PFSK-1 (cell line): Measurements from ENCODE around the gene OR5L1.

Experiments used
- FOXP2 ChIP-seq: optimal IDR thresholded peaks from 2 replicates; pipeline ENCODE3; 2011; ENCODE audit warnings: borderline replicate concordance, control low read depth, inconsistent platforms; ENCODE audit not compliant: insufficient read depth; ENCODE audit errors: extremely low read length, extremely low read depth
- POLR2AphosphoS5 ChIP-seq: IDR thresholded peaks from 2 replicates; pipeline ENCODE4 v1.6.1; 2012; ENCODE audit warnings: low read depth, mild to moderate bottlenecking, control low read depth, low read length, moderate library complexity
- REST ChIP-seq, 2 experiments: IDR thresholded peaks; 2 replicates each; pipeline versions ENCODE4 v1.6.1 to v1.8.0; 2011 to 2012; ENCODE audit warnings: low read depth in 2 of 2, low read length in 2 of 2, control low read depth in 1 of 2, inconsistent platforms in 1 of 2, mild to moderate bottlenecking in 1 of 2, moderate library complexity in 1 of 2; ENCODE audit not compliant: insufficient read depth in 1 of 2
- SIN3A ChIP-seq: IDR thresholded peaks from 2 replicates; pipeline ENCODE4 v1.6.1; 2012; ENCODE audit warnings: mild to moderate bottlenecking, low read length, moderate library complexity, borderline replicate concordance; ENCODE audit not compliant: insufficient read depth
- TAF1 ChIP-seq: IDR thresholded peaks from 2 replicates; pipeline ENCODE4 v1.6.1; 2012; ENCODE audit warnings: low read length, control low read depth, borderline replicate concordance; ENCODE audit not compliant: insufficient read depth

The OR5L1 gene

DNA sequence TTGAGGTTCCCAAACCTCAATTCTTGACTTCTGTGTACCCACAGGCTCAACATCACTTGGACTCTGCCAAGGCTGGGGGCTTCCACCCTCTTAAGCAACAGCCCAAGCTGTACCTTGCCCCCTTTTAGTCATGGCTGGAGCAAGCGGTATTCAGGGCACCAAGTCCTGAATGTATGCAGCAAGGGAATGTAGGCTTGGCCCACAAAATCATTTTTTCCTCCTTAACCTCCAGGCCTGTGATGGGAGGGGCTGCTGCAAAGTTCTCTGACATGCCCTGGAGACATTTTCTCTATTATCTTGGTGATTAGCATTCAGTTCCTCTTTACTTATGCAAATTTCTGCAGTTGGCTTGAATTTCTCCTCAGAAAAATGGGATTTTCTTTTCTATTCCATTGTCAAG, 4.9 kb upstream of the OR5L1 start:
- TF ChIP-seq TAF1 (no peak), REST (IDR thresholded peaks at IDR 0.05; ENCODE audit: insufficient read depth in 1 of 2, low read depth in 2 of 2, low read length in 2 of 2) (no peak), SIN3A (no peak), FOXP2 (no peak), POLR2AphosphoS5 (no peak)

DNA sequence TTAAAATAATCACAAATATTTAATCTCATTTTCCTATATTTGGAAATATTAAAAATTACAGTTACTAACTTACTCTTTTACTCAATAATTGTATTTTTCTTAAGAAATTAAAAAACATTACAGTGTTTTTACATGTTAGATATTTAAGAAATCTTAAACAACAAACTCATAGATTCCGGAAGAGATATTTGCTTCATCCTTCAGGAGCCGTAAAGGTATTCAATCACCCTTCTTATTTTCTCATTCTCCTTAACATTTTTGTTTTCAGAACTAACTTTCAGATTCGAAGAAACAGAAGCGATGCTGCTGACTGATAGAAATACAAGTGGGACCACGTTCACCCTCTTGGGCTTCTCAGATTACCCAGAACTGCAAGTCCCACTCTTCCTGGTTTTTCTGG, 8.2 kb downstream of the OR5L1 start, which contains the start of gene OR5D18:
Gene OR5D18, plus strand, starts transcription at position 301 of the 400 bp plus-strand sequence. Its CDS starts 0 bp downstream, at position 301.
- TF ChIP-seq SIN3A = no peak
- TF ChIP-seq TAF1 = no peak
- no peak for TF ChIP-seq REST (IDR thresholded peaks at IDR 0.05; ENCODE audit: insufficient read depth in 1 of 2, low read depth in 2 of 2, low read length in 2 of 2)
- TF ChIP-seq FOXP2 = no peak
- TF ChIP-seq POLR2AphosphoS5 = no peak

DNA sequence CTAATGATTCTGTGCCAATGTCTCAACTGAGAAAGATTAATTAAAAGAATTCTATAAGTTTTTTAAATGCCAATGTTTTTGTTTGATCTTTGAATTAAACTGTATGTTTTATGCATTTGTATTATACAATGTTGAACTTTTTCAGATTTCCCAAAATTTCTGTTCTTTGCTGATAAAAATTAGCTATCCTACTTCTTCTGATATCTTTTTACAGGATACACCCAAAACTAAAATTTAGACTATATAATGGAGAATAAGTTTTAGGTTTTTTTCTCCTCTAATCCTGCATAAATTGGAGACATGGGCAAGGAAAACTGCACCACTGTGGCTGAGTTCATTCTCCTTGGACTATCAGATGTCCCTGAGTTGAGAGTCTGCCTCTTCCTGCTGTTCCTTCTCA, 15.8 kb downstream of the OR5L1 start, which contains the start of gene OR5L2:
Gene OR5L2, plus strand, starts transcription at position 301 of the 400 bp plus-strand sequence. Its CDS starts 0 bp downstream, at position 301.
- no peak for TF ChIP-seq TAF1
- TF ChIP-seq SIN3A = no peak
- TF ChIP-seq POLR2AphosphoS5 = no peak
- no peak for TF ChIP-seq REST (IDR thresholded peaks at IDR 0.05; ENCODE audit: insufficient read depth in 1 of 2, low read depth in 2 of 2, low read length in 2 of 2)
- TF ChIP-seq FOXP2 = no peak

GRCh38 chr11:55838452-55838851, 27.3 kb downstream of the OR5L1 start, which contains the start of gene OR5D16:
TSS of gene OR5D16 (plus strand) at chr11:55838752. CDS start at chr11:55838752, 0 bp downstream.
- no peak for TF ChIP-seq TAF1
- no peak for TF ChIP-seq SIN3A
- TF ChIP-seq FOXP2 = no peak
- TF ChIP-seq POLR2AphosphoS5 = no peak
- TF ChIP-seq REST (IDR thresholded peaks at IDR 0.05; ENCODE audit: insufficient read depth in 1 of 2, low read depth in 2 of 2, low read length in 2 of 2) = no peak

GRCh38 chr11:55847453-55847852, 36.3 kb downstream of the OR5L1 start:
- no peak for TF ChIP-seq FOXP2
- TF ChIP-seq REST (IDR thresholded peaks at IDR 0.05; ENCODE audit: insufficient read depth in 1 of 2, low read depth in 2 of 2, low read length in 2 of 2) = no peak
- no peak for TF ChIP-seq TAF1
- TF ChIP-seq SIN3A = no peak
- no peak for TF ChIP-seq POLR2AphosphoS5
